Chondrocyte (in vitro differentiated cells): ENCODE results near the gene PRPF40A. TPM values are rescaled to one million over a fixed set of nuclear protein-coding genes. Genes with fewer than 3 reads are reported as not detected.

ENCODE experiments used
- DNase-seq: peaks from one replicate; pipeline ENCODE4 v3.0.0; 2021; ENCODE audit warnings: mixed read lengths, low spot score
- H3K27ac Mint-ChIP-seq: one replicate; pipeline ENCODE4 v1.8.0; 2021; ENCODE audit warnings: mild to moderate bottlenecking, moderate library complexity, mixed read lengths; ENCODE audit not compliant: unreplicated experiment
- H3K27me3 Mint-ChIP-seq: 2 replicates; pipeline ENCODE4 v1.8.0; 2021; ENCODE audit warnings: low read depth, mixed read lengths
- H3K36me3 Mint-ChIP-seq: 2 replicates; pipeline ENCODE4 v1.8.0; 2021; ENCODE audit warnings: low read depth, mixed read lengths
- H3K4me1 Mint-ChIP-seq: 2 replicates; pipeline ENCODE4 v1.8.0; 2021; ENCODE audit warnings: low read depth, mild to moderate bottlenecking, mixed read lengths
- H3K4me3 Mint-ChIP-seq: one replicate; pipeline ENCODE4 v1.8.0; 2021; ENCODE audit warnings: mild to moderate bottlenecking, moderate library complexity, mixed read lengths; ENCODE audit not compliant: unreplicated experiment
- H3K9me3 Mint-ChIP-seq: 2 replicates; pipeline ENCODE4 v1.8.0; 2021; ENCODE audit warnings: low read depth, mixed read lengths
- CTCF ChIP-seq: fragments of 200-600 bp; sonication (generic); IDR thresholded peaks from 2 replicates; pipeline ENCODE4 v1.5.0; 2021; ENCODE audit warnings: antibody characterized with exemption, mild to moderate bottlenecking, moderate library complexity
- total RNA-seq: library from RNA; stranded (reverse); gene quantifications from 3 replicates; pipeline ENCODE4 v1.2.1, GENCODE V29; 2021

The PRPF40A gene
- total RNA-seq, 1 donor from 2014 or later, result 67.6 TPM

- H3K4me3 Mint-ChIP-seq, result no peak overlapping the region
- no peak for DNase-seq
- peak overlapping the region; percentile 57 for H3K27ac Mint-ChIP-seq
- no peaks in the 10 kb centered on the region for H3K27me3 Mint-ChIP-seq
- no peaks in the 10 kb centered on the region for H3K9me3 Mint-ChIP-seq
- peaks cover 23% of the 10 kb centered on the region for H3K36me3 Mint-ChIP-seq
- no peak for TF ChIP-seq CTCF
- H3K4me1 Mint-ChIP-seq, result no peaks in the 10 kb centered on the region
These were observed 40.8 kb downstream of the PRPF40A start for GRCh38 chr2:152676461-152676860.

GRCh38 chr2:152674334-152674733 is 42.9 kb downstream of the PRPF40A start:
- H3K27me3 Mint-ChIP-seq, result no peaks in the 10 kb centered on the region
- no peaks in the 10 kb centered on the region for H3K4me1 Mint-ChIP-seq
- TF ChIP-seq CTCF, result no peak
- H3K27ac Mint-ChIP-seq, result no peak overlapping the region
- no peaks in the 10 kb centered on the region for H3K9me3 Mint-ChIP-seq
- no peak overlapping the region for H3K4me3 Mint-ChIP-seq
- DNase-seq, result no peak
- H3K36me3 Mint-ChIP-seq, result peaks cover 23% of the 10 kb centered on the region

- TF ChIP-seq CTCF, result no peak
- H3K4me1 Mint-ChIP-seq, result no peaks in the 10 kb centered on the region
- no peaks in the 10 kb centered on the region for H3K9me3 Mint-ChIP-seq
- no peak overlapping the region for H3K27ac Mint-ChIP-seq
- no peak for DNase-seq
- H3K36me3 Mint-ChIP-seq, result peaks cover 38% of the 10 kb centered on the region
- H3K27me3 Mint-ChIP-seq, result no peaks in the 10 kb centered on the region
- no peak overlapping the region for H3K4me3 Mint-ChIP-seq
These were observed 52.5 kb downstream of the PRPF40A start for GRCh38 chr2:152664725-152665124.

GRCh38 chr2:152661076-152661475 is 56.2 kb downstream of the PRPF40A start:
- H3K9me3 Mint-ChIP-seq, result no peaks in the 10 kb centered on the region
- H3K4me3 Mint-ChIP-seq, result no peak overlapping the region
- DNase-seq, result no peak
- peaks cover 36% of the 10 kb centered on the region for H3K36me3 Mint-ChIP-seq
- no peak for TF ChIP-seq CTCF
- H3K27ac Mint-ChIP-seq, result no peak overlapping the region
- H3K27me3 Mint-ChIP-seq, result no peaks in the 10 kb centered on the region
- H3K4me1 Mint-ChIP-seq, result no peaks in the 10 kb centered on the region

GRCh38 chr2:152658221-152658620 is 59.0 kb downstream of the PRPF40A start:
- Mint-ChIP-seq H3K4me3 (no peak overlapping the region), H3K27ac (no peak overlapping the region), H3K4me1 (no peaks in the 10 kb centered on the region), H3K9me3 (no peaks in the 10 kb centered on the region), H3K27me3 (no peaks in the 10 kb centered on the region), H3K36me3 (peaks cover 26% of the 10 kb centered on the region)
- no peak for TF ChIP-seq CTCF
- no peak for DNase-seq
